GM21390 (cell line): ENCODE measurements around the gene PROM1.

Source experiments
- ATAC-seq: cut with Tn5 transposase; IDR thresholded peaks from one replicate; pipeline ENCODE4 v1.9.1; 2021; ENCODE audit not compliant: unreplicated experiment

Gene PROM1

GRCh38 chr4:16110661-16111290 is 27.0 kb upstream of the PROM1 start:
- no peak for ATAC-seq

DNA sequence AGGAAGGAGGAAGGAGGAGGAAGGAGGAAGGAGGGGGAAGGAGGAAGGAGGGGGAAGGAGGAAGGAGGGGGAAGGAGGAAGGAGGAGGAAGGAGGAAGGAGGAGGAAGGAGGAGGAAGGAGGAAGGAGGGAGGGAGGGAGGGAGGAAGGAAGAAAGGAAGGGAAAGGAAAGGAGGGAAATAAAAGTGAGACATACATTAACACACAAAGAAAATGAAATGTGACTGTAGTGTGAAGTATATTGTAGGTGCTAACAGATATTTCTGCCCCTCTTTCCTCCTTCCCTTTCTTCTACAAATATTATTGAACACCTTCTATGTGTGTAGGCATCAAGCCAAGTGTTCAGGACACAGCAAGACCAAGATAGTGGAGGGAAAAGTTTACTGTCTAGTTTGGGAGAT is 26.4 kb upstream of the PROM1 start:
- no peak for ATAC-seq

- no peak for ATAC-seq
Observed at GRCh38 chr4:16109256-16109655, 25.4 kb upstream of the PROM1 start.

DNA sequence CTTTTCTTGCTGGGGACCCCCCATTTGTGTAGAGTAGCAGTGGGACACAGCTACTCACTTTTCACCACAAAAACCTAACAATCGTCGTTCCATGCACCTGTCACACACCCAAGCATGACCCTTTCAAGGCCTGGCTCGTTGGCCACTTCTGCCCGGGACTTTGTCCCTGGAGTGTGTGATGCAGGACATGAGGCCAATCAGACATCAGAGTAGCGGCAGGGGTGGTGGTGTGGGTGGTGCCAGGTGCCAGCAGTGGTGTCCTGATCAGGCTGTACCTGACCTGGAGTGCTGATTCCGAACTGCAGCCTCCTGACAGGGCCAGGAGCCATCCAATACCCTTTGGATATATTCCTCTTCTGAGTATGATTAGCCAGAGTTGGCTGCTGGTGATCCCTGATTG is 23.1 kb upstream of the PROM1 start:
- ATAC-seq: no peak

- ATAC-seq: no peak
Observed at GRCh38 chr4:16104520-16104919, 20.7 kb upstream of the PROM1 start.

DNA sequence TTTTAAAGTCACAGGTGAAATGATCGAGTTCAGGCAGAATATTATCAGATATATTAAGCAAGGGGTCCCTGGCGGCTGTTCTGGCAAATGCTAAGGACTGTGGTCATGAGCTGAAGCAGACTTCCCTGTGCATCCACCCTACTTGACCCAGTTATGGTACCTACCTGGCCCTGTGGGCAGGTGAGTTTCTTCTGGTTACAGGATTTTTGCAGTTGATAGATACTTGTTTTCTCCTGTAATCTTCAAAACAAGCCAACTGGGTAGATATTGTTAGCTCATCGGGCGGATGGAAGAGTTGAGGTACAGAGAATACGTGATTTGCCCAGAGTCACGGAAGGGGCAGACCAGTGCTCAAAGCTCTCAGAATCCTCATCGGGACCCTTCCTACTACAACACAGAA is 18.5 kb upstream of the PROM1 start:
- ATAC-seq: no peak

DNA sequence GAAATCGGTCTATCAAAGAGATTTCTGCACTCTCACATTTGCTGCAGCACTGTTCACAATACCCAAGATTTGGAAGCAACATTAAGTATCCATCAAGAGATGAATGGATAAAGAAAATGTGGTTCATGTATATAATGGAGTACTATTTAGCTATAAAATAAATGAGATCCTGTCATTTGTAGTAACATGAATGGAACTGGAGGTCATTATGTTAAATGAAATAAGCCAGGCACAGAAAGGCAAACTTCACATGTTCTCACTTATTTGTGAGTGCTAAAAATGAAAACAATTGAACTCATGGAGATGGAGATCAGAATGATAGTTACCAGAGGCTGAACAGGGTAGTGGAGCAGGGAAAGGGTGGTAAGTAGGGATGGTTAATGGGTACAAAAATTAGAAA is 17.0 kb upstream of the PROM1 start:
- ATAC-seq: no peak

DNA sequence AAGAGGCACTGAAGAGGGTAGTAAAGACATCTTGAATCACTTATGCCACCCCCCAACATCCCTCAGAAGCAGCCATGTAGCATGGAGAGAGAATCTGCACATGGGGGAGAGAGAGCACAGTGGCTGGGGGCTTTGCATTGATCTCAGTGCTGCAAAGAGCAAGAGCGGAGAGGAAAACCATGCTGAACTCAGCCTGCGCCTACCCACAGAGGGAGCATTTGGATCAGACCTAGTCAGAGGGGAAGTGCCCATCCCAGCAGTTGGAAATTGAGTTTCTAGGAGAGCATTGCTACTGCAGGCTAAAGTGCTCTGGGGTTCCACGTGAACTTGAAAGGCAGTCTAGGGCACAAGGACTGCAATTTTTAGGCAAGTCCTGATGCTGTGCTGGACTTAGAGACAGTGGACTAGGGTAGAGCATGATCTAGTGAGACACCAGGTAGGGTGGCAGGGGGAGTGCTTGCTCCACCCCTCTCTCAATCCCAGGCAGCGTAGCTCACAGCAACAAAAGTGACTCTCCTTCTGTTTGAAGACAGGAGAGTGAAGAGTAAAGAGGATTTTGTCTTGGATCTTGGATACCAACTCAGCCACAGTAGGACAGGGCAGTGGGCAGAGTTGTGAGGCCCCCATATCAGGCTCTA is 9.0 kb upstream of the PROM1 start:
- no peak for ATAC-seq

DNA sequence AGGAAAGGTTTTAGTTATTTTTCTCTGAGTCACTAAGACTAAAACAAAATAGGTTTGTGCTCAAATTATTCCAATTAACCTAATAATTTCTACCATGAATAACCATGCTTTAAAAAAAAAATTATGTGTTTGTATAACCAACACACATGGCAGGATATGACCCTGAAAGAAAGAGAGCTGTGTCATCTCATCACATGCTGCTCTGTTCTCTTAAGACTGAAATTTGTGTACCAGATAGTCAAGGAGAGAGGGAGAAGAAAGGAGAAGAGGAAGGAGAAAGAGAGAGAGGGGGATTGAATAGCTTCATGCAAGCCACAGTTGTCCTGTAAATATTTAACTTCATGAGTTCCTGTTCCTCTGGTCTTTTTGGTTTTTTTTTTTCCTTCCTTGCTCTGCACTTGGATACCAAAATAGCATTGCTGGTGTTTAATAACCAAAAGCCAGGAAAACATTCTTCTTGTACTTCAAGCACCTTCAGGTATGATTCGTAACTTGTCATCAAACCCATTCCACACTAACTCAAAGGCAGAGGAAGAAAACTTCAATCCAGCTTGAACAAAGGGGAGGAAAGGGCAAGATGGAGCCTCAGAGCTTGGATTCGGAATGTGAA is 6.4 kb upstream of the PROM1 start:
- no peak for ATAC-seq

GRCh38 chr4:16089156-16089555 is 5.3 kb upstream of the PROM1 start:
- no peak for ATAC-seq

- no peak for ATAC-seq
Observed at GRCh38 chr4:16088601-16089000, 4.8 kb upstream of the PROM1 start.

- ATAC-seq: peak; percentile 78
Observed at GRCh38 chr4:16085822-16086221, 2.0 kb upstream of the PROM1 start.

DNA sequence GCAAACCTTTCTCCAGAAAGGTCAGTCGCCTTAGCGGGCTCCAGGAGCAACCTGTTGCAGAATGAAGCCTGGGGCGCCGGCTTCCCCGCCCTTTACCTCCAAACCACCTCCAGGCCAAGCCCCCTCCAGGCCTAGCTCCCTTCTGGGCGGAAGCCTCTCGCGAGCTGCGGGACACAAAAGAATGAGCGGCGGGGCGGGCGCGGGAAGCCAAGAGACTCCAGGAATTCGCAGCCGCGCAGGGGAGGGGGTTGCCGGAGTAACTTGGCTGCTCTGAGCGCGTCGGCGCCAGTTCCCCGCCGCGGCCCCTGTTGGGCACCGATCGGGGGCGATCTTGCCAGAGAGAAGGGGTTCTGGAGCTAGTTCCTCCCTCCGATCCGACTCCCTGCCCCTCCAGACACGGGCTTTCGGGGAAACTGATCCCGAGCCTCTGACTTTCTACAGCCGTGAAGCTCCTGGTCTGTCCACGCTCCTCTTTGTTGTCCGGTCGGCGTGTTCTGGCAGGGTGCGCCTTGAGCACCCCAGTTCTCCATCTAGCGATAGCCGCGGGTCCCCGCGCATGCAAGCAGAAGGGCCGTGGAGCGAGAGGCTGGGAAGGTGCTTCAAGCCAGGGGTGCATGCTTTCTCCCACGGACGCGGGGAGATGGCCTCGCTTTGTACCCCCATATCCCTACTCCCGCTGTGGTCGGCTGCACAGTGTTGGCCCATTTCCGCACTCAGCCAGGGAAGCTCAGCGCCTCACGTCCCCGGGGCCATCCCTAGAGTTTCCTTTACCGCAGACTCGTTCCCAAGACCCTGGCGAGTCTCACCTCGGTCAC is 1.2 kb downstream of the PROM1 start:
- no peak for ATAC-seq

DNA sequence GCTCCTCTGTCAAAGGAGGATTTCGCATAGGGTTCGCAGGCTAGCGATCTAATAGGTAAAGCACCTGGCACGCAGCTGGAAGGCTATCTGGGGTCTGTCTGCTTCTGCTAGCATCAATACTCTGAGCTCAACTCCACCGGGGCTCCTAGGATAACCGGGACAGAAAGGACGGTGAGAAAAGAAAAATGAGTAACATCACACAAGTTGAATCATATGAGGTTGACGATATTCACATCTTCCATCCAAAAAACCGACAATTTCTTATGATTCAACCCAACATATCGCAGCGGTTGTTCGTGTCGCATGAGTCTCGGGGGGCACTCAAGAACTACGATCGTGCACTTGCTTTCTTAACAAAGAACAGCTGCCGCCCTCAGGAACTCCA is 1.8 kb downstream of the PROM1 start:
- ATAC-seq: no peak

- ATAC-seq: peak; percentile 62
Observed at GRCh38 chr4:16079046-16079445, 4.8 kb downstream of the PROM1 start.

DNA sequence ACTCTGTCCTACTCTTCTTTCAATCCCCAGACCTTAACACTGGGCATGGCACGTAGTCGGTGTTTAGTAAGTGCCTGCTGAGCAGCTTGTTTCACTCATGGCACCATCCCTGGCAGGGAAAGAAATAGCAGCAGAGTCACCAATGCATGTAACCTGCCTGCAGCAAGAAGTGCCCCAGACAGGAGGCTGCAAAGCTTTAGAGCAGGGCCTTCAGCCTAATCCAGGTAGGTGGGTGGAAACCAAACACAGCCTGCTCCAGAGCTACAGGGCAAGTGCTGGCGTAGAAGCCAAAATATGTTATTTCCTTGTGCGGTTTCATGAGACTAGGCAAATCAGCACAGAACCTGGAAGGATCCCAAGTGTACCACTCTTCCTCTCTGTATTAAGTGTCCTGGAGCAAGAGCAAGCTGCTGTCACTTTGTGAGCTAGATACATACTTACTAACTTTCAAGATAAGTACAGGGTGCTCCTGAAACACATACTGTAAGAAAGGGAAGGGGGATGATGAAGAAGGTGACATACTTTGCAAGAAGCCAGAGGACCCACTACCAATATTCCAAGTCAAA is 5.5 kb downstream of the PROM1 start:
- ATAC-seq: no peak

- ATAC-seq: no peak
Observed at GRCh38 chr4:16077786-16078185, 6.0 kb downstream of the PROM1 start.

- ATAC-seq: no peak
Observed at GRCh38 chr4:16075975-16076757, 7.7 kb downstream of the PROM1 start.

GRCh38 chr4:16075061-16075460 is 8.8 kb downstream of the PROM1 start:
- ATAC-seq: no peak

DNA sequence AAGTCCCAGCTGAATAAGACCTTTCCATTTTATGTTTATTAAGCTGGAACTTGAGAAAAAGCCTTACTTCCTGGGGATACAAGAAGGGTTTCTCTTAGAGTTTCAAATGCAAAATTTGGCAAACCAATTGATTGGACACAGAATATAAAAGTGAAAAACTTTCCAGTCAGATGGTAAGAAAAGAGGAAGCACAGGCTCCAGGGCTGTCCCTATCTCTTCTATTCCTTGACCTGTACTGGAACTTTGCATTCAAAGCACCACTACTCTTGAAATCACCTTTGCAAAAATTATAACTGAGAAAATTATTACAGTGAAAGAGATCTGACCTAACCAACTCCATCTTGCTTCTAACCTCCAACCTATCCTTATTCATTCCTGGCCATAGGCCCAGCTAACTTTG is 11.7 kb downstream of the PROM1 start:
- ATAC-seq: no peak

GRCh38 chr4:16070203-16070602 is 13.6 kb downstream of the PROM1 start:
- ATAC-seq: no peak
